PC-9 (cell line): ENCODE measurements around the gene PPM1J. TPM values are rescaled to one million over a fixed set of nuclear protein-coding genes. Genes with fewer than 3 reads are reported as not detected.

ENCODE experiments used
- BruUV-seq: library from RNA; stranded (reverse); fragments of 400-500 nt; replicated peaks from 2 replicates; lab custom pipeline; 2021; lab: Mats Ljungman, UMichigan
- CTCF ChIA-PET: fragments of 300-600 bp; sonication (Branson Sonifier 250); formaldehyde crosslinking; loops from one replicate; lab custom pipeline; 2022; ENCODE audit warnings: antibody characterized with exemption; lab: Charles Lee
- POLR2A ChIA-PET: fragments of 300-600 bp; sonication (Branson Sonifier 250); formaldehyde crosslinking; loops from one replicate; lab custom pipeline; 2022; ENCODE audit warnings: antibody characterized with exemption; ENCODE audit not compliant: unreplicated experiment; lab: Charles Lee
- DNase-seq, 2 experiments: peaks; one replicate each; pipeline versions ENCODE4 v3.0.0 to v3.0.0-alpha.2; 2015 to 2022; ENCODE audit warnings: mixed read lengths in 1 of 2
- H2AFZ ChIP-seq: fragments of 200-600 bp; sonication (generic); 2 replicates; pipeline ENCODE4 v1.8.1; 2017; ENCODE audit warnings: antibody characterized with exemption
- H3F3A ChIP-seq: fragments of 200-600 bp; sonication (generic); 2 replicates; pipeline ENCODE4 v1.8.1; 2017; ENCODE audit warnings: antibody characterized with exemption, mild to moderate bottlenecking, low read depth; ENCODE audit not compliant: insufficient read depth
- H3K27ac ChIP-seq: fragments of 200-600 bp; sonication (generic); 2 replicates; pipeline ENCODE4 v1.6.1; 2016; ENCODE audit warnings: mixed run types
- H3K27me3 ChIP-seq: fragments of 200-600 bp; sonication (generic); 2 replicates; pipeline ENCODE4 v1.6.1; 2016; ENCODE audit warnings: low read depth, mixed run types; ENCODE audit not compliant: insufficient read depth
- H3K36me3 ChIP-seq: fragments of 200-600 bp; sonication (generic); 2 replicates; pipeline ENCODE4 v1.6.1; 2016; ENCODE audit warnings: low read depth, mixed run types
- H3K4me1 ChIP-seq: fragments of 200-600 bp; sonication (generic); replicated peaks from 2 replicates; pipeline ENCODE4 v1.6.1; 2016; ENCODE audit warnings: mixed run types; ENCODE audit not compliant: insufficient read depth
- H3K4me2 ChIP-seq: fragments of 200-600 bp; sonication (generic); 2 replicates; pipeline ENCODE4 v1.6.1; 2017; ENCODE audit warnings: mixed run types
- H3K4me3 ChIP-seq: fragments of 200-600 bp; sonication (generic); 2 replicates; pipeline ENCODE4 v1.6.1; 2016; ENCODE audit warnings: mixed run types
- H3K79me2 ChIP-seq: fragments of 200-600 bp; sonication (generic); 2 replicates; pipeline ENCODE4 v1.6.1; 2017; ENCODE audit warnings: low read depth, mixed run types
- H3K9me2 ChIP-seq: fragments of 200-600 bp; sonication (generic); 2 replicates; pipeline ENCODE4 v1.8.1; 2017; ENCODE audit warnings: mild to moderate bottlenecking; ENCODE audit not compliant: insufficient read depth
- H3K9me3 ChIP-seq: fragments of 200-600 bp; sonication (generic); 2 replicates; pipeline ENCODE4 v1.8.1; 2016; ENCODE audit warnings: low read depth; ENCODE audit not compliant: insufficient read depth
- H4K20me1 ChIP-seq: fragments of 200-600 bp; sonication (generic); 2 replicates; pipeline ENCODE4 v1.8.1; 2017; ENCODE audit not compliant: insufficient read depth
- EZH2 ChIP-seq: fragments of 200-600 bp; sonication (generic); IDR thresholded peaks from 2 replicates; pipeline ENCODE4 v1.8.0; 2017; ENCODE audit warnings: antibody characterized with exemption, low read depth
- intact Hi-C: fragments of 100-400 bp; cut with micrococcal nuclease; formaldehyde crosslinking; loops from one replicate; pipeline ENCODE4 v1.10.0; 2022; ENCODE audit not compliant: unreplicated experiment
- total RNA-seq: library from RNA; stranded (reverse); gene quantifications from 2 replicates; pipeline ENCODE4 v1.2.3, GENCODE V29; 2021
- TF ChIP-seq, protein P1 (sequence below): fragments of 200-600 bp; sonication (generic); conservative IDR thresholded peaks from 2 replicates; pipeline ENCODE4 v1.6.1; 2017; ENCODE audit warnings: mixed run types, antibody characterized with exemption, mild to moderate bottlenecking, moderate library complexity

PPM1J gene
- total RNA-seq, 1 experiment from 2014 or later: 6.0 TPM

DNA sequence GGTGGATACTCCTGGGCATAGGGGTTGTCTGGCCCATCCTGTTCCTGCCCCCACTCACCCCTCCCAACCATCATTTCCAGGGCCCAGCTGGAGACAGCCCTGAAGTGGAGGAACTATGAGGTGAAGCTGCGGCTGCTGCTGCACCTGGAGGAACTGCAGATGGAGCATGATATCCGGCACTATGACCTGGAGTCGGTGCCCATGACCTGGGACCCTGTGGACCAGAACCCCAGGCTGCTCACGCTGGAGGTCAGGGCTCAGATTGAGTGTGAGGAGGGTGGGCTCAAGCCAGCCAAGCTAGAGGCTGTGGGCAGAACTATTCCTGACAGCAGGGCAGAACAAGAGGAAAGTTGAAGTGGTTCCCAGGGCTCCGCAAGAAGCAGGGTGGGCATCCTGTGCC is 22.5 kb downstream of the PPM1J start:
- H3K27ac ChIP-seq: no peak overlapping the region
- H2AFZ ChIP-seq: no peak overlapping the region
- no peaks in the 10 kb centered on the region for H4K20me1 ChIP-seq
- H3K9me3 ChIP-seq: no peaks in the 10 kb centered on the region
- no TSS peak for BruUV-seq
- TF ChIP-seq EZH2: no peak
- TF ChIP-seq, protein P1, sequence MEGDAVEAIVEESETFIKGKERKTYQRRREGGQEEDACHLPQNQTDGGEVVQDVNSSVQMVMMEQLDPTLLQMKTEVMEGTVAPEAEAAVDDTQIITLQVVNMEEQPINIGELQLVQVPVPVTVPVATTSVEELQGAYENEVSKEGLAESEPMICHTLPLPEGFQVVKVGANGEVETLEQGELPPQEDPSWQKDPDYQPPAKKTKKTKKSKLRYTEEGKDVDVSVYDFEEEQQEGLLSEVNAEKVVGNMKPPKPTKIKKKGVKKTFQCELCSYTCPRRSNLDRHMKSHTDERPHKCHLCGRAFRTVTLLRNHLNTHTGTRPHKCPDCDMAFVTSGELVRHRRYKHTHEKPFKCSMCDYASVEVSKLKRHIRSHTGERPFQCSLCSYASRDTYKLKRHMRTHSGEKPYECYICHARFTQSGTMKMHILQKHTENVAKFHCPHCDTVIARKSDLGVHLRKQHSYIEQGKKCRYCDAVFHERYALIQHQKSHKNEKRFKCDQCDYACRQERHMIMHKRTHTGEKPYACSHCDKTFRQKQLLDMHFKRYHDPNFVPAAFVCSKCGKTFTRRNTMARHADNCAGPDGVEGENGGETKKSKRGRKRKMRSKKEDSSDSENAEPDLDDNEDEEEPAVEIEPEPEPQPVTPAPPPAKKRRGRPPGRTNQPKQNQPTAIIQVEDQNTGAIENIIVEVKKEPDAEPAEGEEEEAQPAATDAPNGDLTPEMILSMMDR: no peak
- no peaks in the 10 kb centered on the region for H3K79me2 ChIP-seq
- peaks cover 5% of the 10 kb centered on the region; the same call in 1 of the 2 replicates for H3K36me3 ChIP-seq
- H3K9me2 ChIP-seq: no peaks in the 10 kb centered on the region
- DNase-seq: no peak
- H3K4me3 ChIP-seq: no peak overlapping the region
- ChIA-PET CTCF (no interaction called here), POLR2A (no interaction called here)
- peaks cover 10% of the 10 kb centered on the region; the same call in 1 of the 2 replicates for H3F3A ChIP-seq
- no peaks in the 10 kb centered on the region for H3K27me3 ChIP-seq
- no peak overlapping the region for H3K4me2 ChIP-seq
- intact Hi-C loops: no loop called here
- no peaks in the 10 kb centered on the region for H3K4me1 ChIP-seq

- Histone ChIP-seq H3K4me3 (no peak overlapping the region), H3K27me3 (no peaks in the 10 kb centered on the region), H3F3A (no peaks in the 10 kb centered on the region), H3K36me3 (peaks cover 5% of the 10 kb centered on the region; the same call in 1 of the 2 replicates), H3K4me2 (no peak overlapping the region), H2AFZ (no peak overlapping the region), H3K9me3 (no peaks in the 10 kb centered on the region), H3K9me2 (no peaks in the 10 kb centered on the region), H4K20me1 (no peaks in the 10 kb centered on the region), H3K27ac (no peak overlapping the region), H3K4me1 (no peaks in the 10 kb centered on the region), H3K79me2 (0 out of 2 replicates have a peak, but pooled peaks cover 5% of the 10 kb centered on the region)
- no peak for DNase-seq
- ChIA-PET CTCF (no interaction called here), POLR2A (no interaction called here)
- TF ChIP-seq, protein P1: no peak
- no peak for TF ChIP-seq EZH2
- intact Hi-C loops: no loop called here
- no TSS peak for BruUV-seq
These were observed 25.3 kb downstream of the PPM1J start for GRCh38 chr1:112689842-112690237.

- intact Hi-C loops: no loop called here
- Histone ChIP-seq H3K4me2 (no peak overlapping the region), H3K27ac (no peak overlapping the region), H3K36me3 (peaks cover 5% of the 10 kb centered on the region; the same call in 1 of the 2 replicates), H3K9me2 (no peaks in the 10 kb centered on the region), H3K4me1 (no peaks in the 10 kb centered on the region), H3F3A (no peaks in the 10 kb centered on the region), H3K9me3 (no peaks in the 10 kb centered on the region), H4K20me1 (no peaks in the 10 kb centered on the region), H3K4me3 (no peak overlapping the region), H3K27me3 (no peaks in the 10 kb centered on the region), H3K79me2 (0 out of 2 replicates have a peak, but pooled peaks cover 7% of the 10 kb centered on the region), H2AFZ (no peak overlapping the region)
- TF ChIP-seq, protein P1: no peak
- no peak for TF ChIP-seq EZH2
- ChIA-PET POLR2A (no interaction called here), CTCF (no interaction called here)
- BruUV-seq: no TSS peak
- DNase-seq: no peak
These were observed 25.8 kb downstream of the PPM1J start for GRCh38 chr1:112689196-112689841.
